ENCODE measurements around the gene SH3BGRL2. TPM values are rescaled to one million over a fixed set of nuclear protein-coding genes. Genes with fewer than 3 reads are reported as not detected.
"Not testable (repeated sequence)": the region's sequence is repeated elsewhere in the genome, so short reads cannot be mapped to it uniquely, and the experiment has no call there.

SH3BGRL2 gene
- total RNA-seq, 1 donor from 2014 or later: 12.8 TPM

GRCh38 chr6:79745282-79745681, 114.2 kb downstream of the SH3BGRL2 start:
- DNase-seq (ENCODE audit: low spot score): not testable (repeated sequence)

GRCh38 chr6:79746325-79746724, 115.2 kb downstream of the SH3BGRL2 start:
- DNase-seq (ENCODE audit: low spot score): not testable (repeated sequence)

- no peak for DNase-seq (ENCODE audit: low spot score)
These were observed 119.7 kb downstream of the SH3BGRL2 start for GRCh38 chr6:79750806-79751205.

Other genes with a start within 250 kb of the SH3BGRL2 start
- 21.2 TPM for gene LCA5, start 93.9 kb upstream of the SH3BGRL2 start, total RNA-seq (ENCODE audit: insufficient read depth, low replicate concordance)